ENCODE data around the gene RHOXF2.
"Not testable (repeated sequence)": the region's sequence is repeated elsewhere in the genome, so short reads cannot be mapped to it uniquely, and the experiment has no call there.

RHOXF2 gene

GRCh38 chrX:120147537-120147936 lies 10.9 kb upstream of the RHOXF2 start:
- no peaks in the 10 kb centered on the region for H3K4me1 ChIP-seq (ENCODE audit: low read depth, poor library complexity, severe bottlenecking)
- H3K27me3 ChIP-seq (ENCODE audit: insufficient read depth, low read depth), result no peaks in the 10 kb centered on the region
- H4K20me1 ChIP-seq (ENCODE audit: insufficient read depth), result no peaks in the 10 kb centered on the region
- TF ChIP-seq CTCF (conservative IDR thresholded peaks at IDR 0.05; ENCODE audit: low read depth, low read length), result no peak
- no peaks in the 10 kb centered on the region for H3K36me3 ChIP-seq (ENCODE audit: insufficient read depth)
- no peak overlapping the region for H2AFZ ChIP-seq (ENCODE audit: low read depth)
- H3K79me2 ChIP-seq (ENCODE audit: insufficient read depth, low read depth), result no peaks in the 10 kb centered on the region
- H3K4me2 ChIP-seq, result no peak overlapping the region
- no peak overlapping the region for H3K27ac ChIP-seq
- no peak overlapping the region for H3K4me3 ChIP-seq (IDR thresholded peaks at IDR 0.05; ENCODE audit: insufficient read depth, low read depth, low read length)
- H3K9ac ChIP-seq, result no peak overlapping the region

- not testable (repeated sequence) for H2AFZ ChIP-seq (ENCODE audit: low read depth); H3K27ac ChIP-seq; H3K4me3 ChIP-seq (IDR thresholded peaks at IDR 0.05; ENCODE audit: insufficient read depth, low read depth, low read length); H3K36me3 ChIP-seq (ENCODE audit: insufficient read depth); H3K4me1 ChIP-seq (ENCODE audit: low read depth, poor library complexity, severe bottlenecking); H3K27me3 ChIP-seq (ENCODE audit: insufficient read depth, low read depth); H3K4me2 ChIP-seq; H3K79me2 ChIP-seq (ENCODE audit: insufficient read depth, low read depth); H4K20me1 ChIP-seq (ENCODE audit: insufficient read depth); H3K9ac ChIP-seq
These were observed 8.2 kb upstream of the RHOXF2 start for GRCh38 chrX:120150109-120150744.

GRCh38 chrX:120159086-120159485 lies 673 bp downstream of the RHOXF2 start:
- H3K27me3 ChIP-seq (ENCODE audit: insufficient read depth, low read depth); H2AFZ ChIP-seq (ENCODE audit: low read depth); H3K36me3 ChIP-seq (ENCODE audit: insufficient read depth); H4K20me1 ChIP-seq (ENCODE audit: insufficient read depth); H3K4me1 ChIP-seq (ENCODE audit: low read depth, poor library complexity, severe bottlenecking); H3K79me2 ChIP-seq (ENCODE audit: insufficient read depth, low read depth); H3K4me2 ChIP-seq; H3K27ac ChIP-seq; H3K4me3 ChIP-seq (IDR thresholded peaks at IDR 0.05; ENCODE audit: insufficient read depth, low read depth, low read length); H3K9ac ChIP-seq: not testable (repeated sequence)

- H3K4me2 ChIP-seq; H3K79me2 ChIP-seq (ENCODE audit: insufficient read depth, low read depth); H3K27me3 ChIP-seq (ENCODE audit: insufficient read depth, low read depth); H3K4me1 ChIP-seq (ENCODE audit: low read depth, poor library complexity, severe bottlenecking); H3K36me3 ChIP-seq (ENCODE audit: insufficient read depth); H2AFZ ChIP-seq (ENCODE audit: low read depth); H4K20me1 ChIP-seq (ENCODE audit: insufficient read depth); H3K4me3 ChIP-seq (IDR thresholded peaks at IDR 0.05; ENCODE audit: insufficient read depth, low read depth, low read length); H3K9ac ChIP-seq; H3K27ac ChIP-seq: not testable (repeated sequence)
These were observed 34.8 kb downstream of the RHOXF2 start for GRCh38 chrX:120193254-120193653.

- H3K79me2 ChIP-seq (ENCODE audit: insufficient read depth, low read depth); H3K4me1 ChIP-seq (ENCODE audit: low read depth, poor library complexity, severe bottlenecking); H3K9ac ChIP-seq; H4K20me1 ChIP-seq (ENCODE audit: insufficient read depth); H3K4me3 ChIP-seq (IDR thresholded peaks at IDR 0.05; ENCODE audit: insufficient read depth, low read depth, low read length); H3K27ac ChIP-seq; H3K27me3 ChIP-seq (ENCODE audit: insufficient read depth, low read depth); H3K4me2 ChIP-seq; H2AFZ ChIP-seq (ENCODE audit: low read depth); H3K36me3 ChIP-seq (ENCODE audit: insufficient read depth): not testable (repeated sequence)
These were observed 35.3 kb downstream of the RHOXF2 start for GRCh38 chrX:120193720-120194119.

- H3K27me3 ChIP-seq (ENCODE audit: insufficient read depth, low read depth); H2AFZ ChIP-seq (ENCODE audit: low read depth); H3K27ac ChIP-seq; H3K4me3 ChIP-seq (IDR thresholded peaks at IDR 0.05; ENCODE audit: insufficient read depth, low read depth, low read length); H3K79me2 ChIP-seq (ENCODE audit: insufficient read depth, low read depth); H3K4me1 ChIP-seq (ENCODE audit: low read depth, poor library complexity, severe bottlenecking); H3K36me3 ChIP-seq (ENCODE audit: insufficient read depth); H3K9ac ChIP-seq; H4K20me1 ChIP-seq (ENCODE audit: insufficient read depth); H3K4me2 ChIP-seq: not testable (repeated sequence)
These were observed 37.4 kb downstream of the RHOXF2 start for GRCh38 chrX:120195786-120196185.

- H3K4me2 ChIP-seq; H3K9ac ChIP-seq; H4K20me1 ChIP-seq (ENCODE audit: insufficient read depth); H3K27me3 ChIP-seq (ENCODE audit: insufficient read depth, low read depth); H3K27ac ChIP-seq; H3K4me1 ChIP-seq (ENCODE audit: low read depth, poor library complexity, severe bottlenecking); H3K36me3 ChIP-seq (ENCODE audit: insufficient read depth); H2AFZ ChIP-seq (ENCODE audit: low read depth); H3K79me2 ChIP-seq (ENCODE audit: insufficient read depth, low read depth); H3K4me3 ChIP-seq (IDR thresholded peaks at IDR 0.05; ENCODE audit: insufficient read depth, low read depth, low read length): not testable (repeated sequence)
These were observed 38.3 kb downstream of the RHOXF2 start for GRCh38 chrX:120196626-120197283.
